Smooth muscle cell of the brain vasculature (primary cell): ENCODE data around the gene NIPAL1.
"Not testable (repeated sequence)": the region's sequence is repeated elsewhere in the genome, so short reads cannot be mapped to it uniquely, and the experiment has no call there.

Source experiments
- DNase-seq: peaks from one replicate; pipeline ENCODE4 v3.0.0-alpha.2; 2012; ENCODE audit warnings: low read depth, low spot score

Gene NIPAL1

GRCh38 chr4:48016141-48017107 lies at the start of gene NIPAL1, which contains the start of gene CNGA1:
Gene NIPAL1 (plus strand): TSS chr4:48016772. CDS start chr4:48016840, 68 bp downstream.
Gene CNGA1 (minus strand): TSS chr4:48016681. CDS start chr4:47952689, 63,992 bp downstream.
- no peak for DNase-seq

GRCh38 chr4:47968847-47969246 lies 47.7 kb upstream of the NIPAL1 start:
- DNase-seq: no peak

DNA sequence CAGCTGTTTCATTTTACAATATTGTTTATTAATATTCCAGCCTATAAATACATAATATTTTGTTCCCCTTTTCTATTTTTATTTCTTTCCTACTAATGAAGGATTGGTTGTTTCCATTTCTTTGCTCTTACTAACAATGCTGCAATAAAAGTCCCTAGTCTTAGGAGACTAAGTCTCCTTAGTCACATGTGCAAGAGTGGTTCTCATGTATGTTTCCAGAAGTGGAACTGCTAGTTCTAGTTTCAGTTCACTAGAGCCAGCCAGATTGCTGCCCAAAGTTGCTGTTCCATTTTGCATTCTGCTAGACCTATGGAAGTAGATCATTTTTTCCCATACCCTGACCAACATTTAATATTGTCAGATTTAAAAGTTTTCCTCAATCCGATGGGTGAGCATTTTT lies 44.4 kb upstream of the NIPAL1 start:
- DNase-seq: no peak

GRCh38 chr4:47972721-47973120 lies 43.9 kb upstream of the NIPAL1 start:
- DNase-seq: no peak

GRCh38 chr4:47974566-47974965 lies 42.0 kb upstream of the NIPAL1 start:
- DNase-seq: no peak

- no peak for DNase-seq
These were observed 26.4 kb upstream of the NIPAL1 start for GRCh38 chr4:47990145-47990544.

GRCh38 chr4:47992475-47992874 lies 24.1 kb upstream of the NIPAL1 start:
- DNase-seq: not testable (repeated sequence)

- DNase-seq: no peak
These were observed 20.6 kb upstream of the NIPAL1 start for GRCh38 chr4:47996021-47996420.

DNA sequence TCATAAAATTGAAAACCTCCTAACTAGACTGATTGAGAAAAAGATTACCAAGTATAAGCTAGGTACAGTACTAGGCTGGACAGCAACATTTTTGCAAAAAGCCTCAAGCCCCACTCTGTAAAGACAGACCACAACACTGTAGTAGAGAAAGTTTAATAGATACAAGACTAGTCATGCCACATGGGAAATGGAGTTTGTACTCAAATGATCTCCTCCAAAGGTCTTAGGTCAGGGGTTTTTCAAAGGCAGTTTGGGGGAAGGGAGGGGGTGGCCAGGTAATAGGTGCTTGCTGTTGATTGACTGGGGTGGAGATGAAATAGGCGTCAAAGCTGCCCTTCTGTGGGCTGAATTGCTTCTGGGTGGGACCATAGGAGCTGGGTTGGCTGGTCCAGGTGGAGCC lies 14.3 kb upstream of the NIPAL1 start:
- no peak for DNase-seq

- not testable (repeated sequence) for DNase-seq
These were observed 13.0 kb upstream of the NIPAL1 start for GRCh38 chr4:48003568-48003967.

GRCh38 chr4:48005781-48006180 lies 10.8 kb upstream of the NIPAL1 start:
- no peak for DNase-seq

- no peak for DNase-seq
These were observed 8.5 kb upstream of the NIPAL1 start for GRCh38 chr4:48008021-48008596.

- not testable (repeated sequence) for DNase-seq
These were observed 5.7 kb upstream of the NIPAL1 start for GRCh38 chr4:48010906-48011305.

GRCh38 chr4:48011722-48012121 lies 4.8 kb upstream of the NIPAL1 start:
- DNase-seq: no peak

- DNase-seq: no peak
These were observed 3.7 kb upstream of the NIPAL1 start for GRCh38 chr4:48012824-48013223.

- DNase-seq: no peak
These were observed 1.4 kb upstream of the NIPAL1 start for GRCh38 chr4:48015216-48015615.

GRCh38 chr4:48015678-48016077 lies 894 bp upstream of the NIPAL1 start:
- no peak for DNase-seq

DNA sequence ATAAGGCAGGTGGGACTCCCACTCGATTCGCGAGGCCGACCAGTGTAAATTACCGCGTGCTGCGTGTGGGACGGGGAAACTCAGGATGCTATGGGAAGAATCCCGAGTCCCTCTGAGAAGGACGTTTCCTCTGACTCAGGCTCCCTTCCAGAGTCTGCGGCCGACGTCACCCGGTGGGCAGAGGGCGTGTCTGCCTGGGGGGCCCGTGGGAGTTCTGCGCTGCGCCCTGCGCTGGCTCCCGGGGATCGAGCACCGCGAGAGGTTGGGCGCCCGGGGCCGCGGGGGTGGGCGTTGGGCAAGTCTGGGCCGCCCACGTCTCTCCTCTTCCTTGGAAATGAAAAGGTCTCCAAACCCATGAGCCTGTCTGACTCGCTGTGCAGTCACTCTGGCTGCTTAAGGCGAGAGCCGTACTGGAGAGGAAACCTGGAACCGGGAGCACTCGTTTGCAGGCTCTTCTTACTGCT lies 568 bp downstream of the NIPAL1 start:
- DNase-seq: no peak

DNA sequence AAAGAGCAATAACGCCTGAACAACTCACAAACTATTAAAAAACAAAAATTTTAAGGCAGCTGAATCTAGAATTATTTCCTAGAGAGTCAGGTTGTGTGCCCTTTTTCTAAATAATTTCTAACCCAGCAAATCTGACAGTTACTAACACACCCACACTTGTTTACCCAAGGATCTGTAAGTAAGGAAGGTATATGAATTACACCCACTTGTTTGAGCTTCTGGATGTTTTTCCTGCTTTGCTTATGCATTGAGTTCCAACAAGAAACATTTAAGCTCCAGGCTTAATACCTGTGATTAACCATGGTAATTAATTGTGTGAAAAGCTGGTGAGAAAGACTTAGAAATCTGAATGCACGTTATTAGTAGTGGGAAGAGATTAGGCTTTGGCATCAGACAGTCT lies 1.5 kb downstream of the NIPAL1 start:
- DNase-seq: no peak

DNA sequence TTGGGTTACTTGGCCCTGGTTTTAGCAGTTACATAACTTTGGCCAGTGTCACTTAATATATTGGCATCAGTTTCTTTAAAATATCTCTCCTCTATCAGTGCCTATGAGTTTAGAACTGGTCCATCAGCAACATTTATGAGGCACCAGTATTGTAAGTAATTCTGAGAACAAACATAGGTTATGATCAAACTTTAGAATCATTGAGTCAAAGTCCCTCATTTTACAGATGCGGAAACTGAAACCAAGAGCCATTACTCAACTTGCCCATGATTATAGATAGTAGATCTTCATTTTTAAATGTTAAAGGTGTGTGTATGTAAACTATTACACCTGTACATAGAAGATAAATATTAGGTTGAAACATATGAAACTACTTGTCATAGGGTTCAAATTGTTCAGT lies 4.5 kb downstream of the NIPAL1 start:
- no peak for DNase-seq

GRCh38 chr4:48022192-48022799 lies 5.7 kb downstream of the NIPAL1 start:
- DNase-seq: no peak

DNA sequence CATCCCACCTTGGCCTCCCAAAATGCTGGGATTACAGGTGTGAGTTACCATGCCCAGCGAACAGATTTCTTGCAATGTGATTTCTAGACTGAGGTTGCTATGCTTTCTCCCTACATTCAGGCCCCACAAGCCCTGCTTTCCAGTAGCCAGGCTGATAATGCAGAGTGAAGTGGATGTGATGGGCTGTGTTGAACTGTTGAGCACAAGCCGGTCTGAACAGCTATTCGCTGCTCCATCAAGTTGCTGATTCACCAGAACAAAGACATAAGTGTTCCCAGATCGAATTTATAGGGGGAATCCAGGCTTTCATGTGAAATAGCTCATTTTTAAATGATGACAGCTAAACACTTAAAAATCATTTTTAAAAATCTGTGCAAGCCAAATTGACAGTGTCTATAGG lies 8.0 kb downstream of the NIPAL1 start:
- DNase-seq: no peak
